ENCODE results near the gene TMEM59. TPM values are rescaled to one million over a fixed set of nuclear protein-coding genes. Genes with fewer than 3 reads are reported as not detected.

The TMEM59 gene
- 239 and 262 TPM in 2 replicates for total RNA-seq

GRCh38 chr1:54052934-54053744 is at the start of gene TMEM59, which contains the start of gene TCEANC2:
TMEM59 (minus strand) TSS chr1:54053204; CDS start chr1:54053188, 16 bp downstream.
TCEANC2 (plus strand) TSS chr1:54053608; CDS start chr1:54054423, 815 bp downstream.

GRCh38 chr1:54017979-54018378 is 35.0 kb downstream of the TMEM59 start, which contains the start of gene LDLRAD1:
LDLRAD1 (minus strand) TSS chr1:54018186; CDS start chr1:54018112, 74 bp downstream.

Other genes with a start within 250 kb of the TMEM59 start
- 30.7 and 32.0 TPM in 2 replicates for gene NDC1, start 214.9 kb downstream of the TMEM59 start, total RNA-seq
- gene YIPF1, start 163.4 kb downstream of the TMEM59 start, total RNA-seq, result 34.9 and 40.9 TPM in 2 replicates
- gene DIO1, start 159.0 kb downstream of the TMEM59 start, total RNA-seq, result not detected in 2 replicates
- 15.3 and 22.9 TPM in 2 replicates for gene IFT25, start 107.5 kb downstream of the TMEM59 start, total RNA-seq
- 50.0 and 53.9 TPM in 2 replicates for gene LRRC42, start 106.9 kb downstream of the TMEM59 start, total RNA-seq
- not detected in 2 replicates for gene LDLRAD1, start 35.0 kb downstream of the TMEM59 start, total RNA-seq
- 2.3 and 6.6 TPM in 2 replicates for gene TCEANC2, start 404 bp upstream of the TMEM59 start, total RNA-seq
- not detected in 2 replicates for gene CDCP2, start 99.8 kb upstream of the TMEM59 start, total RNA-seq
- gene CYB5RL, start 146.8 kb upstream of the TMEM59 start, total RNA-seq, result 2.3 and 3.5 TPM in 2 replicates
- 144 and 153 TPM in 2 replicates for gene MRPL37, start 147.0 kb upstream of the TMEM59 start, total RNA-seq

Measured in myometrial cell (primary cell).